Stimulated activated CD4-positive, alpha-beta T cell treated with anti-CD3 and anti-CD28 coated beads, Interleukin-2, amount 100 ng/mL, for 48 hours (primary cell): ENCODE data around the gene STXBP4.

Experiments used
- DNase-seq, 2 donors: peaks; one replicate each; pipeline ENCODE4 v3.0.0-alpha.2; 2020

The STXBP4 gene

GRCh38 chr17:55175788-55176427 lies 207.3 kb downstream of the STXBP4 start:
- DNase-seq: no peak

GRCh38 chr17:55177159-55177854 lies 208.7 kb downstream of the STXBP4 start:
- DNase-seq: no peak

- no peak for DNase-seq
These were observed 209.3 kb downstream of the STXBP4 start for GRCh38 chr17:55177855-55178217.

- no peak for DNase-seq
These were observed 218.6 kb downstream of the STXBP4 start for GRCh38 chr17:55186937-55187770.

GRCh38 chr17:55190748-55191147 lies 222.2 kb downstream of the STXBP4 start:
- DNase-seq: no peak

GRCh38 chr17:55198690-55199370 lies 230.3 kb downstream of the STXBP4 start:
- DNase-seq: no peak

- DNase-seq: no peak
These were observed 232.3 kb downstream of the STXBP4 start for GRCh38 chr17:55200904-55201303.

GRCh38 chr17:55201308-55201932 lies 232.9 kb downstream of the STXBP4 start:
- no peak for DNase-seq

- no peak for DNase-seq
These were observed 234.3 kb downstream of the STXBP4 start for GRCh38 chr17:55202896-55203295.

- DNase-seq: no peak
These were observed 239.7 kb downstream of the STXBP4 start for GRCh38 chr17:55208078-55208812.

- no peak for DNase-seq
These were observed 241.7 kb downstream of the STXBP4 start for GRCh38 chr17:55210292-55210691.

GRCh38 chr17:55212880-55213279 lies 244.3 kb downstream of the STXBP4 start:
- no peak for DNase-seq

GRCh38 chr17:55215711-55216110 lies 247.1 kb downstream of the STXBP4 start:
- no peak for DNase-seq

- no peak for DNase-seq
These were observed 248.3 kb downstream of the STXBP4 start for GRCh38 chr17:55216888-55217287.

GRCh38 chr17:55219459-55219858 lies 250.9 kb downstream of the STXBP4 start:
- DNase-seq: no peak

GRCh38 chr17:55219934-55220333 lies 251.4 kb downstream of the STXBP4 start:
- no peak for DNase-seq
